Measurements from ENCODE around the gene BCL11A.

DNA sequence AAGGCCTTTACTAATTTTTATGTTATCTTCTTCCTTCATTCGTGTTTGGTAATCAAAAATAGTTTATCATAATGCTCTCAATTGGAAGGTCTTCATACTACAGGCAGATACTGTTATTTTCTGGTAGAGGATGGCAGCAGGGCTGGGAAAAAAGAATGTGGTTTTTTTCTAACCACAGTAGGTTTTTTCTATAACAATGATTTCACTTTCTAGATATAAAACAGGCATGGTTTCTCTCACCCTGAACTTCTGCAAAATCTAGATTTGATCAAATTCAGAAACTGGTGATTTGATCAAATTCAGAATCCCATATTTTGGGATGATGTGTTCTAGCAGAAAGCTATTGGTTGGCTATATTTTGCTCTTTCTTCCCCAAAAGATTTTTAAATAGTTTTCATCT is 27.6 kb downstream of the BCL11A start:
- TF ChIP-seq, protein P1, sequence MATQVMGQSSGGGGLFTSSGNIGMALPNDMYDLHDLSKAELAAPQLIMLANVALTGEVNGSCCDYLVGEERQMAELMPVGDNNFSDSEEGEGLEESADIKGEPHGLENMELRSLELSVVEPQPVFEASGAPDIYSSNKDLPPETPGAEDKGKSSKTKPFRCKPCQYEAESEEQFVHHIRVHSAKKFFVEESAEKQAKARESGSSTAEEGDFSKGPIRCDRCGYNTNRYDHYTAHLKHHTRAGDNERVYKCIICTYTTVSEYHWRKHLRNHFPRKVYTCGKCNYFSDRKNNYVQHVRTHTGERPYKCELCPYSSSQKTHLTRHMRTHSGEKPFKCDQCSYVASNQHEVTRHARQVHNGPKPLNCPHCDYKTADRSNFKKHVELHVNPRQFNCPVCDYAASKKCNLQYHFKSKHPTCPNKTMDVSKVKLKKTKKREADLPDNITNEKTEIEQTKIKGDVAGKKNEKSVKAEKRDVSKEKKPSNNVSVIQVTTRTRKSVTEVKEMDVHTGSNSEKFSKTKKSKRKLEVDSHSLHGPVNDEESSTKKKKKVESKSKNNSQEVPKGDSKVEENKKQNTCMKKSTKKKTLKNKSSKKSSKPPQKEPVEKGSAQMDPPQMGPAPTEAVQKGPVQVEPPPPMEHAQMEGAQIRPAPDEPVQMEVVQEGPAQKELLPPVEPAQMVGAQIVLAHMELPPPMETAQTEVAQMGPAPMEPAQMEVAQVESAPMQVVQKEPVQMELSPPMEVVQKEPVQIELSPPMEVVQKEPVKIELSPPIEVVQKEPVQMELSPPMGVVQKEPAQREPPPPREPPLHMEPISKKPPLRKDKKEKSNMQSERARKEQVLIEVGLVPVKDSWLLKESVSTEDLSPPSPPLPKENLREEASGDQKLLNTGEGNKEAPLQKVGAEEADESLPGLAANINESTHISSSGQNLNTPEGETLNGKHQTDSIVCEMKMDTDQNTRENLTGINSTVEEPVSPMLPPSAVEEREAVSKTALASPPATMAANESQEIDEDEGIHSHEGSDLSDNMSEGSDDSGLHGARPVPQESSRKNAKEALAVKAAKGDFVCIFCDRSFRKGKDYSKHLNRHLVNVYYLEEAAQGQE (IDR thresholded peaks at IDR 0.05; ENCODE audit: borderline replicate concordance): no peak
- TF ChIP-seq, protein P2, sequence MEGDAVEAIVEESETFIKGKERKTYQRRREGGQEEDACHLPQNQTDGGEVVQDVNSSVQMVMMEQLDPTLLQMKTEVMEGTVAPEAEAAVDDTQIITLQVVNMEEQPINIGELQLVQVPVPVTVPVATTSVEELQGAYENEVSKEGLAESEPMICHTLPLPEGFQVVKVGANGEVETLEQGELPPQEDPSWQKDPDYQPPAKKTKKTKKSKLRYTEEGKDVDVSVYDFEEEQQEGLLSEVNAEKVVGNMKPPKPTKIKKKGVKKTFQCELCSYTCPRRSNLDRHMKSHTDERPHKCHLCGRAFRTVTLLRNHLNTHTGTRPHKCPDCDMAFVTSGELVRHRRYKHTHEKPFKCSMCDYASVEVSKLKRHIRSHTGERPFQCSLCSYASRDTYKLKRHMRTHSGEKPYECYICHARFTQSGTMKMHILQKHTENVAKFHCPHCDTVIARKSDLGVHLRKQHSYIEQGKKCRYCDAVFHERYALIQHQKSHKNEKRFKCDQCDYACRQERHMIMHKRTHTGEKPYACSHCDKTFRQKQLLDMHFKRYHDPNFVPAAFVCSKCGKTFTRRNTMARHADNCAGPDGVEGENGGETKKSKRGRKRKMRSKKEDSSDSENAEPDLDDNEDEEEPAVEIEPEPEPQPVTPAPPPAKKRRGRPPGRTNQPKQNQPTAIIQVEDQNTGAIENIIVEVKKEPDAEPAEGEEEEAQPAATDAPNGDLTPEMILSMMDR (IDR thresholded peaks at IDR 0.05; ENCODE audit: poor library complexity, severe bottlenecking): no peak
- TF ChIP-seq POLR2AphosphoS5 (IDR thresholded peaks at IDR 0.05) (no peak), EZH2 (IDR thresholded peaks at IDR 0.05; ENCODE audit: borderline replicate concordance, insufficient read depth, low read length, poor library complexity, severe bottlenecking) (no peak)
